ENCODE data around the gene BAG5. TPM values are rescaled to one million over a fixed set of nuclear protein-coding genes. Genes with fewer than 3 reads are reported as not detected.
A peak's percentile ranks its signal among the peaks of the same experiment; 100 is the strongest.
"Not testable (repeated sequence)": the region's sequence is repeated elsewhere in the genome, so short reads cannot be mapped to it uniquely, and the experiment has no call there.

Gene BAG5, protein sequence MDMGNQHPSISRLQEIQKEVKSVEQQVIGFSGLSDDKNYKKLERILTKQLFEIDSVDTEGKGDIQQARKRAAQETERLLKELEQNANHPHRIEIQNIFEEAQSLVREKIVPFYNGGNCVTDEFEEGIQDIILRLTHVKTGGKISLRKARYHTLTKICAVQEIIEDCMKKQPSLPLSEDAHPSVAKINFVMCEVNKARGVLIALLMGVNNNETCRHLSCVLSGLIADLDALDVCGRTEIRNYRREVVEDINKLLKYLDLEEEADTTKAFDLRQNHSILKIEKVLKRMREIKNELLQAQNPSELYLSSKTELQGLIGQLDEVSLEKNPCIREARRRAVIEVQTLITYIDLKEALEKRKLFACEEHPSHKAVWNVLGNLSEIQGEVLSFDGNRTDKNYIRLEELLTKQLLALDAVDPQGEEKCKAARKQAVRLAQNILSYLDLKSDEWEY
- 29.8 TPM for total RNA-seq
- long read RNA-seq, full-length matches to known transcripts: 39 of 44 reads
- long read RNA-seq, partial matches to known transcripts: 0 of 44 reads
- long read RNA-seq, other reads (novel, unspliced or antisense): 5 of 44 reads

DNA sequence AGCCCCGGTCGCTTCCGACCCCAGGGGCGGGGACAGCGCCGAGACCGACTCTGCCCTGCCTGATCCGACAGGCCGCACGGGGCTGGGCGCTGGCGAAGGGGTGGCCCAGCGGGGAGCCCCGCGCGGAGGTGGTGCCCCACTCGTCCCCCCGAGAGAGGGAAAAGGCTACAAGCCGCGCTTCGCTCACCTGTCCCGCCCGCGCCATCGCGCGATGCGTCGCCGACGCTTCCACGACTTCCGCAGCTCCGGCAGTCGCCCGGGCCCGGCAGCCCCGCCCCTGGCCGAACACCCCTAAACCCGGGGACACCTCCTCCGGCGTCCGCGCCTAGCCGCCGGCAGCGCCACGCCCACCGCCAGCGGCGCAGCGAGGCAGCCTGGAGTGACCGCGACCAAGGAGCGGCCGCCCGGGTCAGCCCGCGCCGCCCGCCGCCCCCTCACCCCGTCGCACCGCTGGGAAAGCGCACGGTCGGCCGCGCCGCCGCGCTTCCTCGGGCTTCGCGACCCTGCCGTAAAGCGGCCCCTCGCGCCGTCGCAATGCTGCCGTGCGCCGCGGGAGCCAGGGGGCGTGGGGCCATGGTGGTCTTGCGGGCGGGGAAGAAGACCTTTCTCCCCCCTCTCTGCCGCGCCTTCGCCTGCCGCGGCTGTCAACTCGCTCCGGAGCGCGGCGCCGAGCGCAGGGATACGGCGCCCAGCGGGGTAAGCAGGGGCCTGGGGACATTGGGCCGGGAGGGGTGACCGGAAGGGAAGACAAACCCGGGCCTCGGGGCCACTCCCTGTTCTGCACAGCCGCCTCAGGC, at the start of gene BAG5, which contains the start of gene COA8:
Gene BAG5, minus strand, starts transcription at position 229 of the 797 bp plus-strand sequence. CDS start 1,493 bp downstream, outside the sequence.
Gene COA8, plus strand, starts transcription at position 532 of the 797 bp plus-strand sequence. Its CDS starts 42 bp downstream, at position 574.
- peak within 1 kb of the TSS; percentile 98 for H3K4me3 ChIP-seq
- H3K27me3 ChIP-seq (ENCODE audit: low read depth): no peaks in the 10 kb centered on the region
- peaks cover 38% of the 10 kb centered on the region for H3K36me3 ChIP-seq
- intact Hi-C loops (cut with DNase I): no loop called here
- H3K9me3 ChIP-seq: no peaks in the 10 kb centered on the region
- peak within 1 kb of the TSS; percentile 98 for H3K27ac ChIP-seq
- H3K4me1 ChIP-seq: peaks cover 61% of the 10 kb centered on the region
- TF ChIP-seq, protein P1, sequence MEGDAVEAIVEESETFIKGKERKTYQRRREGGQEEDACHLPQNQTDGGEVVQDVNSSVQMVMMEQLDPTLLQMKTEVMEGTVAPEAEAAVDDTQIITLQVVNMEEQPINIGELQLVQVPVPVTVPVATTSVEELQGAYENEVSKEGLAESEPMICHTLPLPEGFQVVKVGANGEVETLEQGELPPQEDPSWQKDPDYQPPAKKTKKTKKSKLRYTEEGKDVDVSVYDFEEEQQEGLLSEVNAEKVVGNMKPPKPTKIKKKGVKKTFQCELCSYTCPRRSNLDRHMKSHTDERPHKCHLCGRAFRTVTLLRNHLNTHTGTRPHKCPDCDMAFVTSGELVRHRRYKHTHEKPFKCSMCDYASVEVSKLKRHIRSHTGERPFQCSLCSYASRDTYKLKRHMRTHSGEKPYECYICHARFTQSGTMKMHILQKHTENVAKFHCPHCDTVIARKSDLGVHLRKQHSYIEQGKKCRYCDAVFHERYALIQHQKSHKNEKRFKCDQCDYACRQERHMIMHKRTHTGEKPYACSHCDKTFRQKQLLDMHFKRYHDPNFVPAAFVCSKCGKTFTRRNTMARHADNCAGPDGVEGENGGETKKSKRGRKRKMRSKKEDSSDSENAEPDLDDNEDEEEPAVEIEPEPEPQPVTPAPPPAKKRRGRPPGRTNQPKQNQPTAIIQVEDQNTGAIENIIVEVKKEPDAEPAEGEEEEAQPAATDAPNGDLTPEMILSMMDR (IDR thresholded peaks at IDR 0.05): no peak
- DNase-seq: peak; percentile 94
- peak; percentile 90 to 92 for ATAC-seq

DNA sequence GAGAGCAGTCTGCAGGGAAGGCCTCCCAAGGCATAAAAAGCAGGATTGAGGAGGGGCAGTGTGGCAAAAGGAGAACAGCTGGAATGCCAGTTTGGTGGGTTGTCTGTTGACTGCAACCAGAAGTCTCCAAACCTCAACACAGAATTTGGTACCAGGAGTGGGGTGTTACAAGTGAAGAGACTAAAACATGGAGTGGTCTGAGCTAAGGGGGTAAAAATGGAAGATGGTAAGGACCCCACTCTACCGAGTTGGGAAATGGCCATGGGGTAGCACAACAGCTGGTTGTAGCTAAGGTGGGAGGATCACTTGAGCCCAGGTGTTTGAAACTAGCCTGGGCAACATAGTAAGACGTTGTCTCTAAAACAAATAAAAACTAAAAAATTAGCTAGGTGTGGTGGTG, 48.8 kb upstream of the BAG5 start:
- peaks cover 10% of the 10 kb centered on the region for H3K9me3 ChIP-seq
- intact Hi-C loops (cut with DNase I): no loop called here
- H3K36me3 ChIP-seq: no peaks in the 10 kb centered on the region

DNA sequence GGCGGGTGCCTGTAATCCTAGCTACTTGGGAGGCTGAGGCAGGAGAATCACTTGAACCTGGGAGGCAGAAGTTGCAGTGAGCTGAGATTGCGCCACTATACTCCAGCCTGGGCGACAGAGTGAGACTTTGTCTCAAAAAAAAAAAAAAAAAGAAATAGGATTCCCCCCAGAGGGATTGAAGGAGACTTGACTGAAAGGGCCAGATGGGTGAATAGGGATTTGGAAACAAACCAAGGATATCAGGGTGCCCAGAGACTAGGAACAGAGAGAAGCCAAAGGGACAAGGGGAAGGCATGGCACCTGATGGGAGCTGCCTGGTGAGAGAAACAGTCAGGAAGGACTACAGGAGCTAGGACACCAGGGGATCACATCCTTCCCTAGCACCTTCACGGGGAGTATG, 46.6 kb upstream of the BAG5 start:
- intact Hi-C loops (cut with DNase I); H3K36me3 ChIP-seq: not testable (repeated sequence)

More for the DNA sequence above, 48.8 kb upstream of the BAG5 start:
- Histone ChIP-seq H3K27me3 (ENCODE audit: low read depth) (no peaks in the 10 kb centered on the region), H3K4me1 (peaks cover 22% of the 10 kb centered on the region), H3K4me3 (no peak overlapping the region), H3K27ac (no peak overlapping the region)
- TF ChIP-seq, protein P1 (IDR thresholded peaks at IDR 0.05): no peak
- DNase-seq (no peak), ATAC-seq (no peak)

DNA sequence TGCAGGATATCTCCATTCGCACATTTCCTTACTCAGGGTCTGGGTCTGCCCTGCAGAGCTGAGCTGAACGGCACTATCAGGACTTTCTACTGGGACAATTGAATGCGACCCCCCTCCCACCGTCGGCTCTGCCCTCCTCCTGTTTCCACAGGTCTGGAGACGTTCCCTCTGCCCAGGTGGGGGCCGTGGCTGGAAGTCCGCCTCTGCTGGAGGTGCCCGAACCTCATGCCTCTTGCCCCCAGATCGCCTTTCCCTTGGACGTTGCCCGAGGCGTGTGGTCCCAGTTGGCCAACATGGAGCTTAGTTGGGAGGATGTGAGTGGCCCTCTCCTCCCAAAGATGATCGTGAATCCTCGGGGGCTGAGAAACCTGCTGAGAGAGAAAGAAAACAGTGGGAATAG, 45.4 kb upstream of the BAG5 start:
- no peak for DNase-seq
- Histone ChIP-seq H3K36me3 (no peaks in the 10 kb centered on the region), H3K4me1 (peaks cover 22% of the 10 kb centered on the region), H3K27ac (no peak overlapping the region), H3K9me3 (peaks cover 10% of the 10 kb centered on the region), H3K27me3 (ENCODE audit: low read depth) (no peaks in the 10 kb centered on the region), H3K4me3 (peak overlapping the region; percentile 33)
- intact Hi-C loops (cut with DNase I): no loop called here
- TF ChIP-seq, protein P1 (IDR thresholded peaks at IDR 0.05): no peak
- ATAC-seq: no peak

More for the DNA sequence above, 46.6 kb upstream of the BAG5 start:
- not testable (repeated sequence) for ATAC-seq; DNase-seq; H3K9me3 ChIP-seq; H3K27ac ChIP-seq; H3K4me3 ChIP-seq; H3K27me3 ChIP-seq (ENCODE audit: low read depth)
- H3K4me1 ChIP-seq: peaks cover 22% of the 10 kb centered on the region

DNA sequence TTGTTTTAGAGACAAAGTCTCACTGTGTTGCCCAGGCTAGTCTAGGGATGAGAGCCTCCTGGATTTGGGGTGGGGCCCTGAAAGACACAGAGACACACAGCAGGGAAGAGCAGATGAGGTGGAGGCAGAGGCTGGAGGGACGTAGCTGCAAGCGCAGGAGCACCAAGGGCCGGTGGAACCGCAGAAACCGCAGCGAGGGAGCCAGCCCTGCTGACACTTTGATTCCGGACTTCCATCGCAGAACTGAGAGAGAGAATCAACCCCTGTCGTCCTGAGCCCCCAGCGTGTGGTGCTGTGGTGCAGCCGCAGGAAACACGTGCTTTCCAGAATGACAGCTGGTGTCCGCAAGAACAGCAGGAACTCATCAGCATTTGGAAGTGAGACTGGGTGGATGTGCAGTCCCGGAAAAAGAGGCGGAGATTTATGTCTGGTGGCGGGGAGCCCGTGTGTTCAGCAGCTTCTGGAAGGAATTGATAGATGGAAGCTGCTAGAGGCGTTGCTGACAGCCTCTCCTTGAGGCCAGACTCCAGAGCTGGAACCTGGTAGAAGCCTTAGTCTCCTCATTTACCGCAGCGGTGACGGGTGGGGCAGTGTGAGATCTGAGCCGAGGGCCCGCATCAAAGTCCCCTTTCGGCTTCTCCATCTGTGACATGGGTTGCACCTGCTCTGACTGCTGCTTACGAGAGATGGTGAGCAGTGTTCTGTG, 44.7 kb upstream of the BAG5 start:
- Histone ChIP-seq H3K36me3 (no peaks in the 10 kb centered on the region), H3K4me3 (peak overlapping the region; percentile 33), H3K27ac (no peak overlapping the region), H3K9me3 (peaks cover 10% of the 10 kb centered on the region), H3K4me1 (peaks cover 22% of the 10 kb centered on the region), H3K27me3 (ENCODE audit: low read depth) (no peaks in the 10 kb centered on the region)
- intact Hi-C loops (cut with DNase I): no loop called here
- TF ChIP-seq, protein P1 (IDR thresholded peaks at IDR 0.05): peak; percentile 35
- DNase-seq (peak; percentile 70), ATAC-seq (peak; percentile 83 to 89)

Data from lower lobe of right lung (tissue), 2 donors.